Right hindlimb (tissue), 1 donor: Measurements from ENCODE around the gene UCMA.
A peak's percentile ranks its signal among the peaks of the same experiment; 100 is the strongest.
"Not testable (repeated sequence)": the region's sequence is repeated elsewhere in the genome, so short reads cannot be mapped to it uniquely, and the experiment has no call there.

Source experiments
- DNase-seq: peaks from one replicate; pipeline ENCODE4 v3.0.0-alpha.2; 2018

UCMA gene, protein sequence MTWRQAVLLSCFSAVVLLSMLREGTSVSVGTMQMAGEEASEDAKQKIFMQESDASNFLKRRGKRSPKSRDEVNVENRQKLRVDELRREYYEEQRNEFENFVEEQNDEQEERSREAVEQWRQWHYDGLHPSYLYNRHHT

DNA sequence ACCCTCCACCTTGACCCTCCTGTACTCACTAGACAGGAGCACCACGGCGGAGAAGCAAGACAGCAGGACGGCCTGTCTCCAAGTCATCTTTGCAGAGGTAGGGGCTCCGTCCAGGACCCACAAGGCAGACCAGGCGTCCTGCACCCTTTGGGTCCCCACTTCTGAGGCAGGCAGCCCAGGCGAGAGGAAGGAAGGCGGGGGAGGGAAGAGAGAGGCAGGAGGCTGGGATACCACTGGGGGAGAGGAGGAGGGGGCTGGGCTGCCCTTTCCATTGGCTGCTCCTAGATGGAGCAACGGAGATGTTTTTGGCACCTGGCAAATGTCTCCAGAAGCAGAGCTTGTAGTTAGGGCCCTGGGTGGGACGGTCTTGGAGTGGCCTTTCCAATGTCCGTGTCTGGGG is at the start of gene UCMA:
UCMA (minus strand) TSS at position 203 of the 400 bp plus-strand sequence; CDS start at position 87, 116 bp downstream.
- DNase-seq = peak; percentile 51

DNA sequence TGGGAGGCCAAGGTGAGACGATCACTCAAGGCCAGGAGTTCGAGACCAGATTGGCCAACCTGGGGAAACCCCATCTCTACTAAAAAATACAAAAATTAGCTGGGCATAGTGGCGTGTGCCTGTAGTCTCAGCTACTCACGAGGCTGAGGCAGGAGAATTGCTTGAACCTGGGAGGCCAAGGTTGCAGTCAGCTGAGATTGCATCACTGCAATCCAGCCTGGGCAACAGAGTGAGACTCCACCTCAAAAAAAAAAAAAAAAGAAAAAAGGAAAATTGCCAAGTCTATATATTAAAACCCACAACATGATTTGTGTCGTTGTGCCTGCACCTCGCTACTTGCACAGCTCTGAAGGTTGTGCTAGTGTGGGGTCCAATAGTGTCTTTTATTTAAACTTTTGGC is 48.2 kb upstream of the UCMA start:
- DNase-seq = not testable (repeated sequence)

DNA sequence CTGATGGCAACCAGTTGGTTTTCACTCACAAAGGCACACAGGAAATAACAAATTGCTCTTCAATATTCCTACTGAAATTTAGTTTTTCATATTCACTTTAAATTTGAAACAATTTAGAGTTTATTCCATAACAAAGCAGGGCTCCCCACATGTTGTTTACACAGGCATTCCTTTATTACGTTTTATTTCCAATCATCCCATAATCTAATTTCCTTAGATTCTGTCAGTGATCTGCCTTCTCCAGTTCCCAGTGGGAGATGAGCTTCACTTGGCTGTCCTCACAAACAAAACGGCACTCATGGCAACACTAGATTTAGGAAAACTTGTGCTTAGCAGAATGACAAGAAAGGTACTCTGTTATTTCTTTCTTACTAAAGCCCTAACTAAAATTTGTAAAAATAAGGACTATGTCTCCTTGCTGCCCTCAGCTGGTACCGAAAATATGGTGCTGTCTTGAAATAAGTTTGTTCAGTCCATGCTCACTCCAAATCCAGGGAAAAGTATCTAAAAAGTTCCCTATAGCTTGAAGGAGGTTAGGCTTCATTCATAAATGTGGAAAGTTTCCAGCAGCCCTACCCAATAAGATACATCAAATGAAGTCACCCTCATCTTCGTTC is 42.7 kb upstream of the UCMA start:
- DNase-seq = peak; percentile 33

DNA sequence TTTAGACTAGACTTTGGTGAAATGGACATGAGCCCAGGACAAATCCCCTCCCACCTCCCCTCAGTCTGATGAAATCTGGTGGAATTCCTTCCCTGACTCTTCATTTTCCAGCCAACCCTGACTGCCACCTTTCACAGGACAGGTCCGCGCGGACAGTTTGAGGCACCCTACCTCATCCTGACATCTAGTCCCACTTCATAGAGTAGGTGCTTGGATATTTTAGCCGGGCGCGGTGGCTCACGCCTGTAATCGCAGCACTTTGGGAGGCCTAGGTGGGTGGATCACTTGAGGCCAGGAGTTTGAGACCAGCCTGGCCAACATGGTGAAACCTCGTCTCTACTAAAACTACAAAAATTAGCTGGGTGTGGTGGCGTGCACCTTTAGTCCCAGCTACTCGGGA is 42.0 kb upstream of the UCMA start:
- DNase-seq = not testable (repeated sequence)

DNA sequence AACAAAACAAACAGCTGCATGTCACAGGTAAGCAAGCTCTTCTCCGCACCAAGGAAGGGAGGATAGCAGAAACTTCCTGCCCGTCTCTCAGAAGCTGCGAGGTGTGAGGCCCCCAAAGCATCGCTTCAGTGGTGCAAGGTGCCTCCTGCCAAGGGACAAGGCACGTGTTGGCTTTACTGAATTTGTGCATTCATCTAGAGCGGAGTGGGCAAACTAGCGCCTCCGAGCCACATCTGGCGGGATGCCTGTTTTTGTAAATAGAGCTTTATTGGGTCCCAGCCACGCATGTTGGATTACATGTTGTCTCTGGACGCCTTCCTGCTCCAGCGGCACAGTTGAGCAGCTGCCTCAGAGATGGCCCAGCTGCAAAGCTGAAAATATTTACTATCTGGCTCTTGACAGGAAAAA is 38.0 kb upstream of the UCMA start:
- peak; percentile 88 for DNase-seq

DNA sequence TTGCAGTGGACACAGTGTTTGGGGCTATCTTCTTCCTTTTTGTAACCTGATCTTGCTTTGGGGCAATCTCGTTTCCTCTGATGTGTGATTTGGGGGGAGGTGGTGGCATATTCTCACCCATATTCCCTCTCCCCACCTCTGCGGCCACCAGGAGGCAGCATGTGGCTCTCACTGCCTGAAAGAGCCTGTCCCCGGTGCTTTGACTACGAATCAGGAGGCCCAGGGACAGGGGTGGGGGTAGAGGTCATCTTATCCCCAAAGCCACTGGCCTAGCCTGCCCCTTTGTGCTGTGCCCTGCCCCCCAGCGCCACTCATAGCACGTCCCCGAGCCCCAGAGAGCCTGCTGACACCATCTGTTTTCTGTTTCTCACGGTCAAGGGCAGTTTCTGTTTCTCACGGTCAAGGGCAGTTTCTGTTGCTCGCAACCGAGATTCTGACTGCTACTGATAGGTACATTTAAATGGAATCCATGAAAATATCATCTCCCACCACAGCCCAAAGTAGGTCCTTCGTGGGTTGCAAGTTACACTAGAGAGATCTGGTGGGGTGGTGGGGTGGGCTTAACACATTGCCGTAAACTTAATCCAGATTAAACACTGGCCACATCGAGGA is 37.5 kb upstream of the UCMA start:
- peak; percentile 37 for DNase-seq

DNA sequence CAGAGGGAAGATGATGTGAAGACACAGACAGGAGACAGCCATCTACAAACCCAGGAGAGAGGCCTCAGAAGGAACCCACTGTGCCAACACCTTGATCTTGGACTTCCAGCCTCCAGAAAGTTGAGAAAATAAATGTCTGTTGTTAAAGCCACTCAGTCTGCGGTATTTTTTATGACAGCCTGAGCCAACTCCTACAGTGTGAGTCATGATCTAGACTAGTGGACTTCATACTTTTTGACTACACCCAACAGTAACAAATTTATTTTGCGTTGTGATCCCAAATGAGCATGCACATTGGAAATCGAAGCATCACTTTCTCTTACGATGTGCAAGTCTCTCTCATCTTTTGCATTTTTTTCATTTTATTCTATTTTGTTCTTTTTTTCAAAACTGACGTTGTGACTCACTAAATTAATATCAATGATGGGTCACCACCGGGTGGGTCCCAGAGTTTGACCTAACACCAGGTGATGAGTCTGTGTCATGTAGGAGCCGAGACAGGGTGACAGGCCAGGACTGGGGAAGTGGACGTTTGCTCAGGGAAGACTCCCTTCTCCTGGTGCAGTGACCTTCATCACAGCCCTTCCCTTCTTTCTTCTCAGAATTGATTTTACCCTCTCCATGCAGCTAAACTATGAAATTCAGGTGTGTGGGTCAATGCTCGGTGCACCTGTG is 36.8 kb upstream of the UCMA start:
- DNase-seq = no peak

DNA sequence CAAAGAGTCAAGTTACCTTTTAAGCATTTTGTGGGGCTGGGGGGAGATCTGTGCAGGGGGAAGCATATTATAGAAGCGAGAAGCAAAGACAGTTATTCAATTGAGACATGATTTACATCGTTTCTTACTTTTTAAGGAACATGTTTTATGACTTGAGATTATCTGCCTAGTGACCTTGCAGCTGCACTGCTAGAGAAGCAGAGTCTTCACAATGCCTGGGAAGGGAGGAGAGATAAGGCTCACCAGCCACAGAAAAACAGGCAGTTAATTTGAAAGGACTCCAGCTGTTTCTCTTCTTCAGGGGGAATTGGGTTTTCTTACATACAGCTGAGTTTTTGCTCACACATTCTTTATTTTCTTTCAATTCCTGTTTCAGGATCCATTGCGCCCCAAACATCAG is 34.7 kb upstream of the UCMA start:
- no peak for DNase-seq

DNA sequence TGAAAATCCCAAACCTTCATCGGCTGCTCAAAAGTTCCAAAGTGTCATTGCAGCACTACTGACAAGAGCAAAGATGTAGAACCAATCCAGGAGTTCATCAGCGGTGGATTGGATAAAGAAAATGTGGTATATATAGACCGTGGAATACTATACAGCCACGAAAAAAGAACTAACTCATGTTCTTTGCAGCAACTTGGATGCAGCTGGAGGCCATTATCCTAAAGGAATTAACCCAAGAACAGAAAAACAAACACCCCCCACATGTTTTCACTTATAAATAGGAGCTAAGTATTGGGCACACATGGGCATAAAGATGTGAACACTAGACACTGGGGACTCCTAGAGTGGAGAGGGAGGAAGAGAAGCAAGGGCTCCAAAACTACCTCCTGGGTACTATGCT is 34.1 kb upstream of the UCMA start:
- DNase-seq = no peak

DNA sequence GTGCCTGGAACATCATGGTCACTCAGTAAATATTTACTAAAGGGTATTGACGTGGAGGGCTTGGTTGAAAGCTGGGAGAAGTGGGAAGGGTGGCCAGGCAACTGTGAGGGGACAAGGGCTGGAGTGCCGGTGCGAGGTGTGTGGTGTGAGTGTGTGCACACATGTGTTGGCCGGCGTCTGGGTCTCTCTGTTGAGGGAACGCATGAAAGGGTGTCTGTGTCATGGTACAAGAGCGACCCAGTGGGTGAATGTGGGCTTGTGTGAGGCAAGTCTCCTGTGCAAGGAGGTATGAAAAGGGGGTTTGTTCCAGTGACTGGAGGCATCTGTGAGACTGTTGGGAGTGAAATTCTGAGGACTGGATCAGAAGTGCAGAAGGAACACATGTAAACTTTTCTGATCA is 29.4 kb upstream of the UCMA start:
- DNase-seq = peak; percentile 45

DNA sequence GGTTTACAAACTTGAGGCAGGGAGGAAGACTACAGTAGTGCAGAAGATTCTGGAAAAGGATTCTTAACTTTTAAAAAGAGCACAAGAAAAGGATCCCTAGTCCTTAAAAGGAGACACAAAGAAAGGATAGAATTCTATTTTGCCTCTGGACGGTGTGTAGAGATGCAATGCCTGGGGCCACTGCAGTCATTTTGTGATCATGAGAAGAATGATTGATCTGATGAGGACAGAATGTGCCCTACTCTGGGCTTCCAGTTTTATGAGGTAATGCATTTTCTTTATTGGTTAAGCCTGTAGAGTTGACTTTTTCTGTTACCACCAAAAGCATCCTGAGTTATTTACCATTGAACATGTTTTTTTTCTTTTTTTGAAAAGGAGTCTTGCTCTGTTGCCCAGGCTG is 28.3 kb upstream of the UCMA start:
- DNase-seq = no peak

DNA sequence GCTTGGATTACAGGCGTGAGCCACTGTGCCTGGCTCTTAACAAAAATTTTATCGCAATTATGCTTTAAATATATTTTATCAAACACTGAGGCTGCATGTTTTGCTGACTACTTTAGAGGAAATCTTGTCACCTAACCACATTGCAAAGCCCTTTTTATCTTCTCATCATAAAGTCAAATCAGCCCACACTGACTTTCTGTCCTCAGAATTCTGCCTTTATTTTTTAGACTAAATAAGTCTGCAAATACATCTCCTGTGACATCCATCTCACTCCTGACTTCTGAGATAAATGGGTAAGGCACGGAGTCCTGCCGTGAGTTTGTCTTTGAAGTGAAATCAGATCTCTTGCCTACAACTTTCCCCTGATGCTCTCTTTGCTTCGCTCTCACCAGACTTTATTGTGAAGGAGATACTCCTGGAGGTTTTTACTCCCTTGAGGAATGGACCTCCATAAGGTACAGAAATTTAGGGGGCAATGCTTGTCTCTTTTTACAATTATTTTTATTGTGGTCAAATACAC is 23.5 kb upstream of the UCMA start:
- DNase-seq = no peak

DNA sequence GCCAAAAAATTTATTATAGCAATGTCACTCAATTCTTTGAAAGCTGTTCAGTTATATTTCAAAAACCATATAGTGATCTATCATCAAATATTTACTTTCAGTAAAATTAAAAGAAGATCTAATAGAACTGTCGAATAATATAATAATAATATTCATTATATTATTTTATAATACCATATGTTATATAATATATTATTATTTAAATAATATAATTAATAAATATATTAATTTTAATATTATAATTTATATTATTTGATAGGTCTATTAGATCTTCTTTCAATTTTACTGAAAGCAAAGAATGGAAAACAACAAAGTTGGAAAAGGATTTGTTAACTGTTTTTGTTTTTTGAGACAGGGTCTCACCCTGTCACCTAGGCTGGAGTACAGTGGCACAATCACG is 22.5 kb upstream of the UCMA start:
- DNase-seq = no peak

DNA sequence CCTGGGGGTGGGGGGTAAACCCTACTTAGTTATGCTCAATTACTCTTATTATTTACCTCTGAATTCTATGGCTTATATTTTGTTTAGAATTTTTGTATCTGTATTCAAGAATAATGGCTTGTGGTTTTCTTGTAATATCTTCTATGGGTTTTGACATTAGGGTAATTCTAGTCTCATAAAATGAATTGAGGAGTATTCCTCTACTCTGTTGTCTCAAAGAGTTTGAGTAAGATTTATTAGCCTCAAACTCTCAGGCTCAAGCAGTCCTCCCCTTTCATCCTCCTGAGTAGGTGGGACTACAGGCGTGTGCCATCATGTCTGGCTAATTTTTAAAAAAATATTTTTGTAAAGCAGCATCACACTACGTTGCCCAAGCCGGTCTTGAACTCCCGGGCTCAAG is 19.6 kb upstream of the UCMA start:
- no peak for DNase-seq

DNA sequence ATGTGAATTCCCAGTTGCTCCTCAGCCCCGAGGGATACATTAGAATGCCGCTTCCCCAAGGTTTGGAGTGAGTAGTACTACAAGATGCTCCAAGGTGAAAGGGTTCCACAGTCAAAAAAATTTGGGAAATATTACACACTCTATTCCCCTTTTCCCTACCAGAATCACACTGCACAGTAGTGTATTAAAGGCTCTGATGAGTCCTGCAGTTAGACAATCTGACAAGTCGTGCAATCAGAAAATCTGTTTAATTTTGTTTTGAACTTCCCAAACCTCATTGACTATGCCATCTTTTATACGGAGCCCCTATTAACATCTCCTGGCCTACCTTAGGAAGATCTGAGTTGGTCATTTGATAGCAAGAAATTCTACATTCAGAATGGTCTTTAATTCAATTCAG is 13.6 kb upstream of the UCMA start:
- DNase-seq = no peak

DNA sequence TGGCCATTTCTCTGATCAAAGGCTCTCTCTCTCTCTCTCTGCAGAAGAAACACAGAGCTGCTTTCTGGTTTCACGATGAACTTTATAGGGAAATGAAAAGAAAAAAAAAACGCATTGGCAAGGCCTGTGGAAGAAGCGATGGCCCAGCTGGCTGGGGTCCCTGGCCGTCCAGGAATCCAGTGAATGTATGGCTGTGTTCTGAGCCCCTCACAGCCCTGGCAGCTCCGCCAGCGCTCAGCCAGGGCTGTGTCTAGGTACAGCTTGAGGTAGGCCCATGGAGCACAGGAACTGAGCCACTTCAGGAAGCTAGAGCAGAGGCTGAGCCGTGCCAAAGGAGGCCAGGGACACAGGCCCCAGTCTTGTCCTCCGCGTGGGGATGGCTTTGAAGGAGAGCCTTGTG is 13.1 kb upstream of the UCMA start:
- DNase-seq = peak; percentile 66

DNA sequence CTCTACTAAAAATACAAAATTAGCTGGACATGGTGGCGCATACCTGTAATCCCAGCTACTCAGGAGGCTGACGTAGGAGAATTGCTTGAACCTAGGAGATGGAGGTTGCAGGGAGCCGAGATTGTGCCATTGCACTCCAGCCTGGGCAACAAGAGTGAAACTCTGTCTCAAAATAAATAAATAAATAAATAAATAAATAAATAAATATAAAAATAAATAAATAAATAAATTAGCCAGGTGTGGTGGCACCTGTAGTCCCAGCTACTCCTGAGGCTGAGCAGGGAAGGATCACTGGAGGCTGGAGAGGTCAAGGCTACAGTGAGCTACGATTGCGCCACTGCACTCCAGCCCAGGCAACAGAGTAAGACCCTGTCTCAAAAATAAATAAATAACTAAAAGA is 8.1 kb upstream of the UCMA start:
- not testable (repeated sequence) for DNase-seq

DNA sequence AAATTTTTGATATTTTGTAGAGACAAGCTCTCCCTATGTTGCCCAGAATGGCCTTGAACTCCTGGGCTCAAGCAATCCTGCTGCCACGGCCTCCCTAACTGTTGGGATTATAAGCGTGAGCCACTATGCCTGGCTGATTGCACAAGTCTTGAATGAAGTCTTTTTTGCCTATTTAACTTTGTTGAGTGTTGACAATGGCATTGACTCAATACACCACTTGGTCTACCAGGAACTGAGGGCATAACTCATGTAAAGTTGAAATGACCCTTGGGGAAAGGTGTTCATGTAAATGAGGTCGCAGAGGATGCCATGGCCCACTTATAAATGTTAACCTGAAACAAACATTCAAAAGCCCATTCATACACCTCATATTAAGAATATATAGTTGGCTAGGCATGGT is 7.4 kb upstream of the UCMA start:
- DNase-seq = no peak

DNA sequence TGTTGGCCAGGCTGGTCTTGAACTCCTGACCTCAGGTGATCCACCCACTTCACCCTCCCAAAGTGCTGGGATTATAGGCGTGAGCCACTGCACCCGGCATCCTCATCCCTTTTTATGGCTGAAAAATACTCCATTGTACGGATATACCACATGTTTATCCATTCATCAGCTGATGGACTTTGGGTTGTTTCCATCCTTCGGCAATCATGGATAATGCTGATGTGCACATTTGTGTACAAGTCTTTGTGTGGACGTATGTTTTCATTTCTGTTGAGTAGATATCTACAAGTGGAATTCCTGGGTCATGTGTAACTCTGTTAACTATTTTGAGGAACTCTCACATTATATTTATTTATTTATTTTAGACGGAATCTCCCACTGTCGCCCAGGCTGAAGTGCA is 5.7 kb upstream of the UCMA start:
- DNase-seq = no peak

DNA sequence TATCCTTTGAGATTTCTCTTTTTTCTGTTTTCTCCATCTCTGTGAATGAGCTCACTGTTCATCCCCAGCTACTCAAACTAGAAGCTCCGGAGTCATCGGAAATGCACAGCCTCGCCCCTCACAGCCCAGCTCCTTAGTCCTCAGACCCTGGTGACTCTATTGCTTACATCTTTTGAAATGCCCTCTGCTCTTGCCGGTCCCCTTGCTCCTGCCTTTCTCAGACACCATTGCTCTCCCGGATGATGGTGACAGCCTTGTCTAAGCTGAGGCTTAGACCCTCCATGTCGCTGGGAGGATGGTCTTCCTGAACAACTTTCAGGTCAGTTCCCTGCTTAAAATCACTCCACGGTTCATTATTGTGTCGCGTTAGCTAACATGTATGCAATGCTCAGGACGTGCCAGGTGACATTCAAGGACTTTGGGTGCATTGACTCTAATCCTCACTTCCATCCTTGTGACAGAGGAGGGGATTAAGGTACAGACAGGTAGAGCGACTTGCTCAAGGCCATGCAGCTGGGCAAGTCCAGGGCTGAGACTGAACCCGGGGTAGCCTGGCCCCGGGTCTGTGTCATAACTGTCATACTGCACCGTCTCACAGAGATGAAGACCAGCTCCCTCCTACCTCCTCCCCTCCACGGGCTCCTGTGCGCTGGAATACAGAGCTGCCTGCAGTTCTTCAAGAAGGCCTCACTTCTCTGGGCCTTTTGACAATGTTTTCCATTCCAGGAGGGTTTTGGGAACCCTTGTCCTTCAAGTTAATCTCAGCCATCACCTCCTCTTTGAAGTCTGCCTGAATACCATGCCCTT is 4.3 kb upstream of the UCMA start:
- no peak for DNase-seq

DNA sequence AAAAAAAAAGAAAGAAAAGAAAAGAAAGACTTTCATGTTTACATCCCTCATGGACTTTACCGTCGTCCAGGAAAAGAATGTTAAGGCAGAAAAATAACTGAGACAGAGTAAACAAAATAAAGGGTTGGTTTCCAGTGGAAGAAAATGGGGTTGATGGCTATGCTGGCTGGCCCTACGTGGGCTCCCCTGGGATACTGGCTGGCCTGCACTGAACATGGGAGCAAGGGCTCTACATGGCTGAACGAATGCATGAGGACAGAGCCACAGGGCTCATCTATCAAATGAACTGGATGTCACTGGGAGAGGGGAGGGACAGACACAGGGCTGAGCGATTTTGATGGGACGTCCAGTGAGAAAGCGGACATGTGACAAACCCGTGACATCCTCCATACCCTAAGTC is 2.5 kb upstream of the UCMA start:
- no peak for DNase-seq

DNA sequence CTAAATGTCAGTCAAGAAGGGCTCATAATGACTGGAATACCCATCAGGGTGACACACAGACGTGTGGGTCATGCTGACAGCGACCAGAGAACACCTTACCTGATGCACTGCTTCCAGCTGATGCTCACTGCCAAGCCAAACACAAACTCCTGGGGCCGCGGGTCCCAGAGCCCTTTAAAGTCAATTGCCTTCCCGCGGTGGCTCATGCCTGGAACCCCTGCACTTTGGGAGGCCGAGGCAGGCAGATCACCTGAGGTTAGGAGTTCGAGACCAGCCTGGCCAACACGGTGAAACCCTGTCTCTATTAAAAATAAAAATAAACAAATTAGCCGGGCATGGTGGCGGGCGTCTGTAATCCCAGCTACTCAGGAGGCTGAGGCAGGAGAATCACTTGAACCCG is 562 bp upstream of the UCMA start:
- not testable (repeated sequence) for DNase-seq

DNA sequence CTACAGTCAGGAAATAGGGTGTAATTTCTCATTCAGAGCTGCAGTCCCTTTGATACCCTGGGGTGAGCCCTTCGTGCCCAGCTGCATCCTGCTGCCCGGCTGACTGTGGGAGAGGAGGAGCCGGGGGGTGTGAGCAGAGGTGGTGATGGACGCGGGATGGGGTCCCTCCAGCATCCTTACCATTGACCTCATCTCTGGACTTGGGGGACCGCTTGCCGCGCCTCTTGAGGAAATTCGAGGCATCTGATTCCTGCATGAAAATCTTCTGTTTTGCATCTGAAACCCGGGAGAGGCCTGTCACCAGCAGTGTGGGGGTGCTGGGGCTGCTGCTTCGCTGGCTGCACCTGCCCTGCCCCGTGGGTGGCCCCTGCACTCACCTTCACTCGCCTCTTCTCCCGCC is 816 bp downstream of the UCMA start:
- no peak for DNase-seq
